Hepatocyte (in vitro differentiated cells): ENCODE measurements around the gene CSPG4. TPM values are rescaled to one million over a fixed set of nuclear protein-coding genes. Genes with fewer than 3 reads are reported as not detected.
"Not testable (repeated sequence)": the region's sequence is repeated elsewhere in the genome, so short reads cannot be mapped to it uniquely, and the experiment has no call there.

Experiments
- DNase-seq: peaks from one replicate; pipeline ENCODE4 v3.0.0-alpha.2; 2016; ENCODE audit warnings: low spot score
- H2AFZ ChIP-seq: fragments of 200-600 bp; sonication (generic); 2 replicates; pipeline ENCODE4 v1.6.0; 2016; ENCODE audit warnings: antibody characterized with exemption, mild to moderate bottlenecking
- H3K27ac ChIP-seq: fragments of 200-600 bp; sonication (generic); 2 replicates; pipeline ENCODE4 v1.5.1; 2016; ENCODE audit warnings: mild to moderate bottlenecking
- H3K27me3 ChIP-seq: fragments of 200-600 bp; sonication (generic); 2 replicates; pipeline ENCODE4 v1.6.1; 2016
- H3K36me3 ChIP-seq: fragments of 200-600 bp; sonication (generic); replicated peaks from 2 replicates; pipeline ENCODE4 v1.5.1; 2016; ENCODE audit warnings: low read depth; ENCODE audit not compliant: insufficient read depth
- H3K4me1 ChIP-seq: fragments of 200-600 bp; sonication (generic); 2 replicates; pipeline ENCODE4 v1.5.1; 2016; ENCODE audit warnings: mild to moderate bottlenecking, moderate library complexity; ENCODE audit not compliant: insufficient read depth
- H3K4me2 ChIP-seq: fragments of 200-600 bp; sonication (generic); 2 replicates; pipeline ENCODE4 v1.6.0; 2016
- H3K4me3 ChIP-seq: fragments of 200-600 bp; sonication (generic); 2 replicates; pipeline ENCODE4 v1.5.1; 2016; ENCODE audit warnings: mild to moderate bottlenecking
- H3K79me2 ChIP-seq: fragments of 200-600 bp; sonication (generic); 2 replicates; pipeline ENCODE4 v1.6.0; 2017; ENCODE audit warnings: mild to moderate bottlenecking
- H3K9me2 ChIP-seq: fragments of 200-600 bp; sonication (generic); replicated peaks from 2 replicates; pipeline ENCODE4 v1.6.0; 2017; ENCODE audit warnings: mild to moderate bottlenecking; ENCODE audit not compliant: insufficient read depth
- H3K9me3 ChIP-seq: fragments of 200-600 bp; sonication (generic); 2 replicates; pipeline ENCODE4 v1.5.1; 2016; ENCODE audit warnings: low read depth, mild to moderate bottlenecking
- H4K20me1 ChIP-seq: fragments of 200-600 bp; sonication (generic); 2 replicates; pipeline ENCODE4 v1.6.0; 2016; ENCODE audit warnings: mild to moderate bottlenecking; ENCODE audit not compliant: insufficient read depth, poor library complexity, severe bottlenecking
- CTCF ChIP-seq: fragments of 200-600 bp; sonication (generic); IDR thresholded peaks from 2 replicates; pipeline ENCODE4 v1.5.1; 2016; ENCODE audit warnings: antibody characterized with exemption, mild to moderate bottlenecking; ENCODE audit not compliant: poor library complexity
- EZH2 ChIP-seq: fragments of 200-600 bp; sonication (generic); IDR thresholded peaks from 2 replicates; pipeline ENCODE4 v1.6.1; 2016; ENCODE audit warnings: antibody characterized with exemption, mild to moderate bottlenecking, borderline replicate concordance
- EZH2phosphoT487 ChIP-seq: fragments of 200-600 bp; sonication (generic); IDR thresholded peaks from one replicate; pipeline ENCODE4 v1.6.1; 2018; ENCODE audit warnings: antibody characterized with exemption, mild to moderate bottlenecking, low read depth, moderate library complexity; ENCODE audit not compliant: unreplicated experiment, severe bottlenecking
- WGBS: methylation state at CpG from one replicate; pipeline ENCODE4 v1.1.6; 2016; ENCODE audit warnings: low lambda C conversion rate; ENCODE audit errors: missing lambda C conversion rate; 5-methylcytosine and 5-hydroxymethylcytosine counted together
- polyA plus RNA-seq: library from polyadenylated mRNA; unstranded; fragments of >200 nt; fragmentation: Nextera tagmentation; extraction: Ambion mirVana; gene quantifications from 2 replicates; pipeline ENCODE4 v1.2.1, GENCODE V29; 2016
- total RNA-seq: library from RNA; depleted of rRNA; stranded (reverse); fragments of >200 nt; gene quantifications from 2 replicates; pipeline ENCODE4 v1.2.3, GENCODE V29; 2014

The CSPG4 gene
- total and polyA plus RNA-seq, 2 experiments from 2014 or later, result 6.4 to 7.8 TPM

- no peak for TF ChIP-seq EZH2phosphoT487
- no peak for TF ChIP-seq CTCF
- TF ChIP-seq EZH2, result no peak
- H3K4me2 ChIP-seq, result no peak overlapping the region
- no peaks in the 10 kb centered on the region for H3K9me2 ChIP-seq
- no peaks in the 10 kb centered on the region for H3K79me2 ChIP-seq
- H3K4me3 ChIP-seq, result no peak overlapping the region
- H3K4me1 ChIP-seq, result no peaks in the 10 kb centered on the region
- no peaks in the 10 kb centered on the region for H3K36me3 ChIP-seq
- no peaks in the 10 kb centered on the region for H3K9me3 ChIP-seq
- DNase-seq, result no peak
- H3K27me3 ChIP-seq, result no peaks in the 10 kb centered on the region
- 73% methylated on average over 2 of the region's 2 CpGs for WGBS
- no peaks in the 10 kb centered on the region for H4K20me1 ChIP-seq
- no peak overlapping the region for H3K27ac ChIP-seq
- no peak overlapping the region for H2AFZ ChIP-seq
These were observed 6.0 kb downstream of the CSPG4 start for GRCh38 chr15:75706682-75706954.

- H3K27ac ChIP-seq, result no peak overlapping the region
- no peak for TF ChIP-seq EZH2phosphoT487
- no peak for TF ChIP-seq EZH2
- TF ChIP-seq CTCF, result no peak
These were observed 6.6 kb downstream of the CSPG4 start for GRCh38 chr15:75705854-75706681.

GRCh38 chr15:75705375-75705774 is 7.3 kb downstream of the CSPG4 start:
- H3K4me2 ChIP-seq, result not testable (repeated sequence)

More at GRCh38 chr15:75705854-75706681, 6.6 kb downstream of the CSPG4 start:
- DNase-seq, result no peak
- Histone ChIP-seq H3K4me2 (no peak overlapping the region), H3K9me3 (no peaks in the 10 kb centered on the region), H3K27me3 (no peaks in the 10 kb centered on the region), H3K79me2 (no peaks in the 10 kb centered on the region), H4K20me1 (no peaks in the 10 kb centered on the region), H3K9me2 (no peaks in the 10 kb centered on the region), H3K4me1 (no peaks in the 10 kb centered on the region), H3K36me3 (no peaks in the 10 kb centered on the region), H3K4me3 (no peak overlapping the region), H2AFZ (no peak overlapping the region)
- WGBS, result 78% methylated on average over 14 of the region's 14 CpGs

GRCh38 chr15:75704618-75705017 is 8.0 kb downstream of the CSPG4 start:
- 94% methylated on average over 9 of the region's 9 CpGs for WGBS
- Histone ChIP-seq H3K4me1 (peaks cover 11% of the 10 kb centered on the region), H3K79me2 (no peaks in the 10 kb centered on the region), H3K4me3 (no peak overlapping the region), H3K9me2 (no peaks in the 10 kb centered on the region), H3K36me3 (no peaks in the 10 kb centered on the region), H2AFZ (no peak overlapping the region), H3K27ac (no peak overlapping the region), H4K20me1 (no peaks in the 10 kb centered on the region), H3K4me2 (no peak overlapping the region), H3K27me3 (no peaks in the 10 kb centered on the region), H3K9me3 (no peaks in the 10 kb centered on the region)
- TF ChIP-seq EZH2phosphoT487, result no peak
- TF ChIP-seq CTCF, result no peak
- no peak for TF ChIP-seq EZH2
- DNase-seq, result no peak

More at GRCh38 chr15:75705375-75705774, 7.3 kb downstream of the CSPG4 start:
- not testable (repeated sequence) for H3K9me3 ChIP-seq, H3K9me2 ChIP-seq, DNase-seq, H3K27me3 ChIP-seq, H3K27ac ChIP-seq, H2AFZ ChIP-seq, H3K79me2 ChIP-seq, H4K20me1 ChIP-seq, H3K4me3 ChIP-seq, H3K4me1 ChIP-seq, H3K36me3 ChIP-seq
- 91% methylated on average over 5 of the region's 5 CpGs for WGBS
